Measurements from ENCODE around the gene ZFP57.

ZFP57 gene

DNA sequence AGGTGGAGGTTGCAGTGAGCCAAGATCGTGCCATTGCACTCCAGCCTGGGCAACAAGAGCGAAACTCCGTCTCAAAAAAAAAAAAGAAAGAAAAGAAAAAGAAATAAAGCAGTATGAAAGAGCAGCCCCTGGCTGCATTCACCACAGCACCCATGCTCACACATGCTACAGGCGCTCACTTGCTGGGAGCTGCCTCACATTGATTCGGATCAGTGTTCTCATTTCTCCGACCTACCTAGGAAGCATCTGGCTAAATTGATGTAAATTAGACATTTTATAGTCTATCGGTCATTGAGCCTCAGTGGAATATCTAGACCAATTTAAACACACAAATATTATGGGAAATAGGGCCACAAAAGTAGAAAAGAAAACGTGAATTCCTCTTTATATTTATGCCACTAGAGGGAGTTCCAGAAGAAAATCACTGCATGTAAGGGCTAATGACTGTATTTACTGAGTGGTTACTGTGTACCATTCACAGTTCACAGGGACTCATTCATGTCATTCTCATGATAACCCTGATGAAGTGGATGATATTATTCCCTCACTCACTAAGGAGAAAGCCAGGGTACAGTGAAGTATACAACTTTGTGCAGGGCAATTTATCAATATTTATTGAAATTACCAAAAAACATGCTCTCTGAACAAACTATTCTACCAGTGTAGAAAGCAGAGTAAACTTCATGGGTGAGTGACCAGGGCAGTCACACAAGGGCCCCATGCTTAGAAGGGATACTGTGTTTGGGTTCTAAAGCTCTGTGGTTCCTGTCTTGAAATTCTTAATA lies 29.3 kb downstream of the ZFP57 start:
- TF ChIP-seq, protein P1, sequence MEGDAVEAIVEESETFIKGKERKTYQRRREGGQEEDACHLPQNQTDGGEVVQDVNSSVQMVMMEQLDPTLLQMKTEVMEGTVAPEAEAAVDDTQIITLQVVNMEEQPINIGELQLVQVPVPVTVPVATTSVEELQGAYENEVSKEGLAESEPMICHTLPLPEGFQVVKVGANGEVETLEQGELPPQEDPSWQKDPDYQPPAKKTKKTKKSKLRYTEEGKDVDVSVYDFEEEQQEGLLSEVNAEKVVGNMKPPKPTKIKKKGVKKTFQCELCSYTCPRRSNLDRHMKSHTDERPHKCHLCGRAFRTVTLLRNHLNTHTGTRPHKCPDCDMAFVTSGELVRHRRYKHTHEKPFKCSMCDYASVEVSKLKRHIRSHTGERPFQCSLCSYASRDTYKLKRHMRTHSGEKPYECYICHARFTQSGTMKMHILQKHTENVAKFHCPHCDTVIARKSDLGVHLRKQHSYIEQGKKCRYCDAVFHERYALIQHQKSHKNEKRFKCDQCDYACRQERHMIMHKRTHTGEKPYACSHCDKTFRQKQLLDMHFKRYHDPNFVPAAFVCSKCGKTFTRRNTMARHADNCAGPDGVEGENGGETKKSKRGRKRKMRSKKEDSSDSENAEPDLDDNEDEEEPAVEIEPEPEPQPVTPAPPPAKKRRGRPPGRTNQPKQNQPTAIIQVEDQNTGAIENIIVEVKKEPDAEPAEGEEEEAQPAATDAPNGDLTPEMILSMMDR (conservative IDR thresholded peaks at IDR 0.05; ENCODE audit: low read length) = peak; percentile 73
- no peak for TF ChIP-seq EZH2phosphoT487 (IDR thresholded peaks at IDR 0.05; ENCODE audit: borderline replicate concordance)
- Histone ChIP-seq H3K36me3 (ENCODE audit: insufficient read depth, low read length) (no peaks in the 10 kb centered on the region), H3K79me2 (ENCODE audit: insufficient read depth, low read length) (no peaks in the 10 kb centered on the region), H3K4me1 (ENCODE audit: insufficient read depth, low read length, poor library complexity, severe bottlenecking) (peaks cover 2% of the 10 kb centered on the region), H3K9me3 (ENCODE audit: insufficient read depth, low read depth, low read length) (no peaks in the 10 kb centered on the region), H3K4me3 (ENCODE audit: low read length, poor library complexity, severe bottlenecking) (no peak overlapping the region), H2AFZ (ENCODE audit: low read length) (no peak overlapping the region), H3K27me3 (ENCODE audit: insufficient read depth, low read length, poor library complexity, severe bottlenecking) (no peaks in the 10 kb centered on the region), H3F3A (ENCODE audit: low read depth) (no peaks in the 10 kb centered on the region), H3K9me2 (replicated peaks; ENCODE audit: low read depth, low read length) (no peaks in the 10 kb centered on the region), H4K20me1 (ENCODE audit: insufficient read depth, low read length, poor library complexity, severe bottlenecking) (no peaks in the 10 kb centered on the region), H3K4me2 (ENCODE audit: low read depth, low read length, poor library complexity, severe bottlenecking) (no peak overlapping the region), H3K9ac (ENCODE audit: low read depth, low read length, poor library complexity, severe bottlenecking) (no peak overlapping the region)

DNA sequence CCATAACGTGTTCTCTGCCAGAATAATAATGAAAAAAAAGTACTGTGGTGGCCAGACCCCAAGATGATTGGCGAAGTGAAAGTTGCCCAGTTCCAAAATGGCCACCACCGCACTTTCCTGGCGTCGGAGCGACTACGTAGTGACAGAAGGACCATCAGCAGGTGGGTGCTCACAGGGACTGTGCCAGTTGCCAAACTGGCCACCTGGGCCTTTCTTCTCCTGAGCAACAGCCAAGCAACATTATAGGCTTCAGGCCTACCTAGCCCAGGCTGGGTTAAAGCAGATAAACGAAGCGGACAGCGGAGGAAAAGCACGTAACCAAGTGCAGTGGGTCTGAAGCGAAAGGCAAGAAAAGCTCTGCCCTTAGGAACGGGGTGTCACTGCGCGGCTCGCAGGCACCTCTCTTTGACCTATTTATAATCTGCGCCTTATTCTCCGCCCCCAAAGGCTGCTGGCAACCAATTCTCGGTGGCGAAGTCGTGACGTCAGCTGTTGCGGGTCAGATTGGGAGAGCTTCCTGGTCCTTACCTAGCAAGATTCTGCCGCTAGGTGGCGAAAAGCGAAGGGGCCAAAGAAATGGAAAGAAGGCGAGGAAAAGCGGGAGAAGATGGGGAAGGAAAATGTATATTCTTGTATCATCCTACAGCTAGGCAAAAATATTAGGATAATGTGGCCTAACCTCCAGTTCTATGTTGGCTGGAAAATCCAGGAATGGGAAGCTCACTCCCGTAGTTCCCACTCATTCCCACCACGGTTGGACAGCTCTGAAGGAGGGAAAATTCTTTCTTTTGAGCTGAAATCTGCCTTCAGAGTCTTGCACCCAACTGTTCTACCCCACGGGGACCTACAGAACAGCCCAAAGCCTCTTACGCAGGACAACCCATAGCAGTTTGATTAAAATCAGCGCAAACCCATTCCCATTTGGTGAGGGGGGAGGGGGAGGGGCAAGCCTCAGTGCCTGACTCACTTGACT lies 31.0 kb downstream of the ZFP57 start:
- Histone ChIP-seq H3K9me3 (ENCODE audit: insufficient read depth, low read depth, low read length) (no peaks in the 10 kb centered on the region), H3K4me3 (ENCODE audit: low read length, poor library complexity, severe bottlenecking) (peak overlapping the region; percentile 76), H3K79me2 (ENCODE audit: insufficient read depth, low read length) (no peaks in the 10 kb centered on the region), H3F3A (ENCODE audit: low read depth) (no peaks in the 10 kb centered on the region), H3K9me2 (replicated peaks; ENCODE audit: low read depth, low read length) (no peaks in the 10 kb centered on the region), H4K20me1 (ENCODE audit: insufficient read depth, low read length, poor library complexity, severe bottlenecking) (no peaks in the 10 kb centered on the region), H3K4me2 (ENCODE audit: low read depth, low read length, poor library complexity, severe bottlenecking) (peak overlapping the region; percentile 71), H3K27me3 (ENCODE audit: insufficient read depth, low read length, poor library complexity, severe bottlenecking) (no peaks in the 10 kb centered on the region), H3K36me3 (ENCODE audit: insufficient read depth, low read length) (no peaks in the 10 kb centered on the region), H2AFZ (ENCODE audit: low read length) (peak overlapping the region; percentile 94), H3K9ac (ENCODE audit: low read depth, low read length, poor library complexity, severe bottlenecking) (peak overlapping the region; percentile 64), H3K4me1 (ENCODE audit: insufficient read depth, low read length, poor library complexity, severe bottlenecking) (peaks cover 2% of the 10 kb centered on the region)
- TF ChIP-seq, protein P1 (conservative IDR thresholded peaks at IDR 0.05; ENCODE audit: low read length) = peak; percentile 88
- TF ChIP-seq EZH2phosphoT487 (IDR thresholded peaks at IDR 0.05; ENCODE audit: borderline replicate concordance) = no peak

DNA sequence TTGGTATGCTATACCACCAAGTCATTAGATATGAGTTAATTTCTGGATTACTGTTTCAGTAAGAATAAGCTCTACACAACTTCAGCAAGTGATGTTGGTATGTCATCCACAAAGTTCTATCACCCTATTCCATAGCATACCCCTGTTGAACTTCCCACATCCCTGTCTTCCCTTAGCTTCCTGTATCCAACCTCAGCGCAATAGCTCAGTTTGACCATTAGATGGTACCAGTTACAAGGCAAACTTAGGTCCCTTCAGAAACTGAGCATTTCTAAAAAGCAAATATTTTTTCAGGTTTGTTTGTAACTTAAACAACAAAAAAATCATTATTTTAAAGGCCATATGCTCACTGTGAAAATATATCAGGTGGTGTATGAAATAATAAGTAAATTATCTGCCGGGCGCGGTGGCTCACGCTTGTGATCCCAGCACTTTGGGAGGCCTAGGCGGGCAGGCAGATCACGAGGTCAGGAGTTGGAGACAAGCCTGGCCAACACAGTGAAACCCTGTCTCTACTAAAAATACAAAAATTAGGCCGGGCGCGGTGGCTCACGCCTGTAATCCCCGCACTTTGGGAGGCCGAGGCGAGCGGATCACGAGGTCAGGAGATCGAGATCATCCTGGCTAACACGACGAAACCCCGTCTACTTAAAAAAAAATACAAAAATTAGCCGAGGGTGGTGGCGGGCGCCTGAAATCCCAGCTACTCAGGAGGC lies 32.9 kb downstream of the ZFP57 start:
- H3K9me3 ChIP-seq (ENCODE audit: insufficient read depth, low read depth, low read length) = no peaks in the 10 kb centered on the region
- no peak overlapping the region for H2AFZ ChIP-seq (ENCODE audit: low read length)
- no peaks in the 10 kb centered on the region for H3F3A ChIP-seq (ENCODE audit: low read depth)
- H3K4me1 ChIP-seq (ENCODE audit: insufficient read depth, low read length, poor library complexity, severe bottlenecking) = peaks cover 2% of the 10 kb centered on the region
- no peaks in the 10 kb centered on the region for H3K9me2 ChIP-seq (replicated peaks; ENCODE audit: low read depth, low read length)
- no peaks in the 10 kb centered on the region for H4K20me1 ChIP-seq (ENCODE audit: insufficient read depth, low read length, poor library complexity, severe bottlenecking)
- no peaks in the 10 kb centered on the region for H3K79me2 ChIP-seq (ENCODE audit: insufficient read depth, low read length)
- no peaks in the 10 kb centered on the region for H3K36me3 ChIP-seq (ENCODE audit: insufficient read depth, low read length)
- H3K4me2 ChIP-seq (ENCODE audit: low read depth, low read length, poor library complexity, severe bottlenecking) = no peak overlapping the region
- H3K9ac ChIP-seq (ENCODE audit: low read depth, low read length, poor library complexity, severe bottlenecking) = no peak overlapping the region
- no peak overlapping the region for H3K4me3 ChIP-seq (ENCODE audit: low read length, poor library complexity, severe bottlenecking)
- TF ChIP-seq EZH2phosphoT487 (IDR thresholded peaks at IDR 0.05; ENCODE audit: borderline replicate concordance) = no peak
- TF ChIP-seq, protein P1 (conservative IDR thresholded peaks at IDR 0.05; ENCODE audit: low read length) = peak; percentile 80
- H3K27me3 ChIP-seq (ENCODE audit: insufficient read depth, low read length, poor library complexity, severe bottlenecking) = no peaks in the 10 kb centered on the region
